ENCODE results near the gene KIR2DL1.
"Not testable (repeated sequence)": the region's sequence is repeated elsewhere in the genome, so short reads cannot be mapped to it uniquely, and the experiment has no call there.

DNA sequence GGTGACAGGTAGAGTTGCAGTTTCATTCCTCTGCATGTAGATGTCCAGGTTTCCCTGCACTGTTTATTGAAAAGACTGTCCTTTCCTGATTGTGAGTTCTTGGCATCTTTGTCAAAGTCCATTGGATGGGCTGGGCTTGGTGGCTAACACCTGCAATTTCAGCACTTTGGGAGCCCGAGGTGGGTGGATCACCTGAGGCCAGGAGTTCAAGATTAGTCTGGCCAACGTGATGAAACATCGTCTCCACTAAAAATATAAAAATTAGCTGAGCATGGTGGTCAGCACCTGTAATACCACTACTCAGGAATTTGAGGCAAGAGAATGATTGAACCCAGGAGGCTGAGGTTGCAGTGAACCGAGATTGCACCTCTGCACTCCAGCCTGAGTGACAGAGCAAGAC is 8.3 kb downstream of the KIR2DL1 start:
- TF ChIP-seq CTCF (IDR thresholded peaks at IDR 0.05; ENCODE audit: low read length); EZH2 (optimal IDR thresholded peaks at IDR 0.05; ENCODE audit: low read depth, low read length); EZH2phosphoT487 (IDR thresholded peaks at IDR 0.05; ENCODE audit: low read length): not testable (repeated sequence)
